ENCODE results near the gene HABP2. TPM values are rescaled to one million over a fixed set of nuclear protein-coding genes. Genes with fewer than 3 reads are reported as not detected.

Gene HABP2
- total and polyA plus RNA-seq, 3 donors from 2014 or later: 0.37 to 1.9 TPM; not detected in 1

DNA sequence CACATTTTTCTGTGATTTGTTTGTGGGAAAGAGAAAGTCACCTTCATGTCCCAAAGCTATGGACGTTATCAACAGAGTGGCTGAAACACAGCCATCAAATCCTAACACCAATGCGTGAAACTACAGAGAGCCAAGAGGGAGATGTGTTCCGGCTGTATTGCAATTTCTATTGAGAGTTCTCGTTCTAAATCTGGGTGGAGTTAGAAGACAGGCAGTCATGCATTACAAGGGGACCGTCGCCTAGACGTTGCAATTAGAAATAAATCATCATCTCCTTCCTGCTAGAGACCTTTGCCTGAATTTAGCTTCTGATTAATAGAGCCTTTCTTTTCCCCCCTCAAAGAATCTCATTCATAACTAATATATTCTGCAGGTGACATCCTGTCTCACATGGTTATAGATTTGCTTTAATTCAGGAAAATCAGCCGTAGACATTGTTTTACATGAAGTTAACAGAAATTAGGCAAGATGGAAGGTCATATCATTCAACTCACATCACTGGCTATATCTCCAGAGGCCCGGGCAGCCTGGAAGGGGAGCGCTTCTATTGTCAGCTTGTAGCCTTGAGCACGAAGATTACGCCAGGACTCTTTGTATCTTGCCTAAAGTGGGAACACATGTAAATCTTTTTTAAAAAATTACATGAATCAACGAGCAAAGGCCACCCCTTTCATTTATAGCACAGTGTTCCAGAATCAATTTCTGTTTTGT is 52.6 kb downstream of the HABP2 start:
- TF ChIP-seq POLR2A (IDR thresholded peaks at IDR 0.05): no peak
- TF ChIP-seq, protein P1, sequence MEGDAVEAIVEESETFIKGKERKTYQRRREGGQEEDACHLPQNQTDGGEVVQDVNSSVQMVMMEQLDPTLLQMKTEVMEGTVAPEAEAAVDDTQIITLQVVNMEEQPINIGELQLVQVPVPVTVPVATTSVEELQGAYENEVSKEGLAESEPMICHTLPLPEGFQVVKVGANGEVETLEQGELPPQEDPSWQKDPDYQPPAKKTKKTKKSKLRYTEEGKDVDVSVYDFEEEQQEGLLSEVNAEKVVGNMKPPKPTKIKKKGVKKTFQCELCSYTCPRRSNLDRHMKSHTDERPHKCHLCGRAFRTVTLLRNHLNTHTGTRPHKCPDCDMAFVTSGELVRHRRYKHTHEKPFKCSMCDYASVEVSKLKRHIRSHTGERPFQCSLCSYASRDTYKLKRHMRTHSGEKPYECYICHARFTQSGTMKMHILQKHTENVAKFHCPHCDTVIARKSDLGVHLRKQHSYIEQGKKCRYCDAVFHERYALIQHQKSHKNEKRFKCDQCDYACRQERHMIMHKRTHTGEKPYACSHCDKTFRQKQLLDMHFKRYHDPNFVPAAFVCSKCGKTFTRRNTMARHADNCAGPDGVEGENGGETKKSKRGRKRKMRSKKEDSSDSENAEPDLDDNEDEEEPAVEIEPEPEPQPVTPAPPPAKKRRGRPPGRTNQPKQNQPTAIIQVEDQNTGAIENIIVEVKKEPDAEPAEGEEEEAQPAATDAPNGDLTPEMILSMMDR (IDR thresholded peaks at IDR 0.05): no peak
- intact Hi-C loops (cut with DNase I; ENCODE audit: low total_unique reads): no loop called here
- Histone ChIP-seq H3K36me3 (ENCODE audit: low read depth, missing control alignments) (no peaks in the 10 kb centered on the region), H3K27me3 (no peaks in the 10 kb centered on the region), H3K9me3 (no peaks in the 10 kb centered on the region), H3K4me3 (no peak overlapping the region), H3K4me1 (no peaks in the 10 kb centered on the region), H3K27ac (no peak overlapping the region)
- 54 to 69% methylated on average over 13 of the region's 13 CpGs for WGBS, 2 donors
- DNase-seq: no peak

DNA sequence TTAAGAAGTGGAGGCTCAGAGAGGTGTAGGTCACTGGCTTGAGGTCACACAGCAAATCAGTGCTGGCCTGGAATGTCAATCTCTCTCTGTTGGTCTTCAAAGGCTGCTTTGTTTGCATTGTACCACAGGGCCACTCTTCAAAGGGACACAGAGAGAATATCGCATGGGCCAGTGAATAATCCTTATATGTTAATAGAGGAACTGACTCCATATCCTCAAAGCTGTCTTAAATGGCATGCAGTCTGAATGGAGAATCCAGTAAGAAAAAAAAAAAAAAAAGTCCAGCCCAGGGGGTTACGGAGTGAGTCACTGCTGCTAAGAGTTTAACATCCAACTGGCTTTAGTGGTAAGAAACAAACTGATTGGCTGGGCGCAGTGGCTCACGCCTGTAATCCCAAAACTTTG is 56.9 kb downstream of the HABP2 start:
- Histone ChIP-seq H3K36me3 (ENCODE audit: low read depth, missing control alignments) (no peaks in the 10 kb centered on the region), H3K4me1 (no peaks in the 10 kb centered on the region), H3K4me3 (no peak overlapping the region), H3K27me3 (no peaks in the 10 kb centered on the region), H3K9me3 (no peaks in the 10 kb centered on the region), H3K27ac (no peak overlapping the region)
- intact Hi-C loops (cut with DNase I; ENCODE audit: low total_unique reads): no loop called here
- TF ChIP-seq, protein P1 (IDR thresholded peaks at IDR 0.05): no peak
- no peak for TF ChIP-seq POLR2A (IDR thresholded peaks at IDR 0.05)
- 79 to 98% methylated on average over 4 of the region's 4 CpGs for WGBS, 2 donors
- DNase-seq: no peak

DNA sequence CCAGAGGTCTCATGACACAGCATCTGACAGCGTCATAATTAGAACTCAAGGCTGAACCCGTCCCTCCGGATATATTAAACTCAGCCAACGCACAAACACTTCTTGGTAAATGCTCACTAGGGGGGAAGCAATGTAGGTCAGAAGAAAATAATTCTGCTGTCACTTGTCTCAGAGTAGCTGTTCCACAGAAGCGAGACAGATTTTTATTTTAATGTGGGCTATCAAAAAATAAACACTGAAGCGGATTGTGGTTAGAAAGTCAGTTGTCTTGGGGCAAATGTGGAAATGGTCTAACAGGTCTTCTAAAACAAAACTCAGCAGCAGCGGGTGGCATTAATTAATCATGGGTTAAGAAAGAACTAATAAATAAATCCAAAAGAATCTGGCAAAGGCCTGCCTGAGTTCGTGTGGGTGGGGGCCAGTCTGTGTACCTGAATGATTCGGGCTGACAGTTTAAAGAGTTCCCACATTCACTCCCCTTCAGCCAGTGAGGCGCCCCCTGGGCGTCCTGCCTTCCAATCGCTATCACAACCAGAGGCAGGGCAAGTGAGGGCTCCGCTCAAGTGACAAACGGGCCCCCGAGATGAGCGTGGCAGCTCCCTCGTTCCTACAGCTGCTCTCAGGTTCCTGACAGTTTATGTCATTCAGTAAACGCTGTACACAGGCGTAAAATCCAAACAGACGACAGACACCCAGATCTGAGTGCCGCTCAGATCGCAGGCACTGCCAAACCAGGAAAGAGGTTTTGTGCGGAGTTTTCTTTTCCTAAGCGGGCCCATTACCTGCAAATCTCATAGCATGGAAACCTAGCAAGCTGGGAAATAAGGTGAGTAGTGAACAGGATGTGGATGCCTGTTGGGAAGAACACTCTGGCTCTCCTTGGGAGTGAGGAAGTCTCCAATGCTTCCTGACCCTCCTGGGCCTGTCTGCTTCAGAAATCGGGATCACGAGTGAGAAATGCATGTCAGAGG is 58.1 kb downstream of the HABP2 start:
- no peaks in the 10 kb centered on the region for H3K36me3 ChIP-seq (ENCODE audit: low read depth, missing control alignments)
- DNase-seq: no peak
- WGBS, 2 donors: 53 to 62% methylated on average over 23 to 26 of the region's 26 CpGs
- TF ChIP-seq, protein P1 (IDR thresholded peaks at IDR 0.05): no peak
- TF ChIP-seq POLR2A (IDR thresholded peaks at IDR 0.05): no peak
- intact Hi-C loops (cut with DNase I; ENCODE audit: low total_unique reads): no loop called here
- H3K27me3 ChIP-seq: no peaks in the 10 kb centered on the region
- H3K27ac ChIP-seq: no peak overlapping the region
- no peaks in the 10 kb centered on the region for H3K9me3 ChIP-seq
- H3K4me1 ChIP-seq: no peaks in the 10 kb centered on the region
- H3K4me3 ChIP-seq: no peak overlapping the region

DNA sequence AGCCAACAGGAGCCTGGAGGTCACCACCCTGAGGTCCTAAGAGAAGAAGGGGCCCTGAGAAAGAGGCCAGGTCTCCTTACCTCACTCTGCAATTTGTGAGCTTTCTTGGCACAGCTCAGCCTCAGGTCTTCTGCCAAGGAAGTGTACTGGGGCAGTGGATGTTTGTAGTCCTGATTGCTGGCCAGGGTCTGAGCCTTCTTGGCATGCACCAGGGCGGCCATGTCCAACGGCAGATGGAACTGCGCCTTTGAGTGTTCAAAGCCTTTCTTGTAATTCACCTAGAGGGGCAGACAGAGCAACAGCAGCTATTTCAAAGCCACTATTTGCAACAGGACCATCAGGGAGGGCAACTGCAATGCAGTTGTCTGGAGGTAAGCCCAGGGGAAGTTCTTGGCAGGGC is 59.3 kb downstream of the HABP2 start:
- Histone ChIP-seq H3K4me3 (no peak overlapping the region), H3K9me3 (no peaks in the 10 kb centered on the region), H3K27me3 (no peaks in the 10 kb centered on the region), H3K4me1 (no peaks in the 10 kb centered on the region), H3K27ac (no peak overlapping the region), H3K36me3 (ENCODE audit: low read depth, missing control alignments) (no peaks in the 10 kb centered on the region)
- TF ChIP-seq, protein P1 (IDR thresholded peaks at IDR 0.05): no peak
- no peak for TF ChIP-seq POLR2A (IDR thresholded peaks at IDR 0.05)
- intact Hi-C loops (cut with DNase I; ENCODE audit: low total_unique reads): no loop called here
- 85 to 94% methylated on average over 3 of the region's 3 CpGs for WGBS, 2 donors
- DNase-seq: no peak
